ENCODE data around the gene ACACA.

GRCh38 chr17:37340804-37341203 lies 65.8 kb downstream of the ACACA start:
- no peak for TF ChIP-seq GATA2 (IDR thresholded peaks at IDR 0.05; ENCODE audit: low read depth, low read length)
- no peak for TF ChIP-seq GATA3 (IDR thresholded peaks at IDR 0.05; ENCODE audit: low read depth, low read length)

Measured in SH-SY5Y (cell line).